ENCODE results near the gene SYNE3. TPM values are rescaled to one million over a fixed set of nuclear protein-coding genes. Genes with fewer than 3 reads are reported as not detected.

Gene SYNE3
- total and polyA plus RNA-seq, 10 of the 15 experiments (the other 5 are each of a cell fraction or from before 2014, with no cell fraction given) = 1.4 to 44.1 (median 13.4) TPM

DNA sequence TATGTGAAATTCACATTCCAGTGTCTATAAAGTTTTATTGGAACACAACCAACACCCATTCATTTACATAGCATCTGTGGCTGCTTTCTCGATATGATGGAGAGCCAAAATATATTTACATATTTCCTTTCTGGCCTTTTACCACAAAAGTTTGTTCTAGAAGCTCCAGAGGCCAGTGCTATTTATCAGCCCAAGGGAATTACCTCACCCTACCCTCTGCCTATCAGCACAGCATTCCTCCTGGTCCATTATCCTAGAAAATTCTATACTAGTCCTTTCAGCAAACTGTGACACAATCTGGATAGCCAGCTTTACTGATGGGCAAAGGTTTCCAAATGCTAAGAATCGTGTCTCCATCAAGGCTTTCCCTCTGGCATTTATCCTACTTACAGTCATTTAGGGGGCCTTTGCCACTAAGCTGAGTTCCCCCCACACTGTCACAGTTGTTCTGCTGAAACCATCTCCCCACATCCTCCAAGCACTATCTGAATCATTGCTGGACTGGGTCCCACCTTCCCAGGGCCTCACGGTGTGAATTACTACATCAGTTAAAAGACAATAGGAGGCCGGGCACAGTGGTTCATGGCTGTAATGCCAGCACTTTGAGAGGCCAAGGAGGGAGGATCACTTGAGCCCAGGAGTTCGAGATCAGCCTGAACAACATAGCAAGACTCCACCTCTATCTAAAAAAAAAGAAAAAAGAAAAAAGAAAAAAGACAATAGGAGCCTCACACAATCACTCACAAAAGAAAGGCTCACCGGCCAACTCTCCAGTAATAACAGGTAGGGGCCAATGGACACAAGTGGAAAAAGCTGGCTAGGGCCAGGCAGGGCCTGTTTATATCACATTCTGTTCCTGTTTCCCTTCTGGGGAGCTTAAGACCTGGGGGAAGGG lies 12.1 kb downstream of the SYNE3 start (continued):
- TF ChIP-seq, protein P1, sequence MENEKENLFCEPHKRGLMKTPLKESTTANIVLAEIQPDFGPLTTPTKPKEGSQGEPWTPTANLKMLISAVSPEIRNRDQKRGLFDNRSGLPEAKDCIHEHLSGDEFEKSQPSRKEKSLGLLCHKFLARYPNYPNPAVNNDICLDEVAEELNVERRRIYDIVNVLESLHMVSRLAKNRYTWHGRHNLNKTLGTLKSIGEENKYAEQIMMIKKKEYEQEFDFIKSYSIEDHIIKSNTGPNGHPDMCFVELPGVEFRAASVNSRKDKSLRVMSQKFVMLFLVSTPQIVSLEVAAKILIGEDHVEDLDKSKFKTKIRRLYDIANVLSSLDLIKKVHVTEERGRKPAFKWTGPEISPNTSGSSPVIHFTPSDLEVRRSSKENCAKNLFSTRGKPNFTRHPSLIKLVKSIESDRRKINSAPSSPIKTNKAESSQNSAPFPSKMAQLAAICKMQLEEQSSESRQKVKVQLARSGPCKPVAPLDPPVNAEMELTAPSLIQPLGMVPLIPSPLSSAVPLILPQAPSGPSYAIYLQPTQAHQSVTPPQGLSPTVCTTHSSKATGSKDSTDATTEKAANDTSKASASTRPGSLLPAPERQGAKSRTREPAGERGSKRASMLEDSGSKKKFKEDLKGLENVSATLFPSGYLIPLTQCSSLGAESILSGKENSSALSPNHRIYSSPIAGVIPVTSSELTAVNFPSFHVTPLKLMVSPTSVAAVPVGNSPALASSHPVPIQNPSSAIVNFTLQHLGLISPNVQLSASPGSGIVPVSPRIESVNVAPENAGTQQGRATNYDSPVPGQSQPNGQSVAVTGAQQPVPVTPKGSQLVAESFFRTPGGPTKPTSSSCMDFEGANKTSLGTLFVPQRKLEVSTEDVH (IDR thresholded peaks at IDR 0.05; ENCODE audit: low read depth, partially characterized antibody) = no peak
- peak; percentile 93 for TF ChIP-seq ZNF384 (IDR thresholded peaks at IDR 0.05; ENCODE audit: borderline replicate concordance, low read depth, low read length)
- TF ChIP-seq NFYB (IDR thresholded peaks at IDR 0.05; ENCODE audit: insufficient read depth, low read depth, low read length) = no peak
- TF ChIP-seq TCF7 (IDR thresholded peaks at IDR 0.05; ENCODE audit: borderline replicate concordance) = no peak
- no peak for TF ChIP-seq ZBED1 (IDR thresholded peaks at IDR 0.05; ENCODE audit: borderline replicate concordance)
- peak in 1 of 2 experiments; percentile 50; a peak in 2 of 4 replicates for TF ChIP-seq BHLHE40 (IDR thresholded peaks at IDR 0.05; ENCODE audit: borderline replicate concordance in 1 of 2, low read depth in 2 of 2, low read length in 1 of 2)
- TF ChIP-seq MTA3 (IDR thresholded peaks at IDR 0.05; ENCODE audit: borderline replicate concordance, low read length) = peak; percentile 58; the same call in 1 of the 2 replicates
- TF ChIP-seq ZNF274 (IDR thresholded peaks at IDR 0.05; ENCODE audit: insufficient read depth, insufficient read length) = no peak
- no peak for TF ChIP-seq SREBF1 (IDR thresholded peaks at IDR 0.05; ENCODE audit: low read length)
- peak; percentile 39; the same call in 1 of the 2 replicates for TF ChIP-seq BCL11A (IDR thresholded peaks at IDR 0.05; ENCODE audit: low read depth, low read length)
- TF ChIP-seq RCOR1 (conservative IDR thresholded peaks at IDR 0.05; ENCODE audit: low read depth, low read length) = 0 out of 2 replicates have a peak, but pooled peaks have one; percentile 36
- no peak for TF ChIP-seq STAT1 (conservative IDR thresholded peaks at IDR 0.05)
- no peak for TF ChIP-seq SUPT20H (IDR thresholded peaks at IDR 0.05; ENCODE audit: borderline replicate concordance, control insufficient read depth, low read depth, low read length)
- TF ChIP-seq RB1 (IDR thresholded peaks at IDR 0.05; ENCODE audit: borderline replicate concordance) = no peak
- TF ChIP-seq POLR2AphosphoS2 (IDR thresholded peaks at IDR 0.05; ENCODE audit: low read depth, low read length) = no peak
- TF ChIP-seq ZNF207 (IDR thresholded peaks at IDR 0.05; ENCODE audit: borderline replicate concordance) = no peak
- peak; percentile 84 for TF ChIP-seq JUNB (IDR thresholded peaks at IDR 0.05)
- TF ChIP-seq DPF2 (IDR thresholded peaks at IDR 0.05) = peak; percentile 83
- peak; percentile 94 for TF ChIP-seq POU2F2 (IDR thresholded peaks at IDR 0.05; ENCODE audit: borderline replicate concordance, low read depth, low read length)
- no peak for TF ChIP-seq MYC (IDR thresholded peaks at IDR 0.05; ENCODE audit: insufficient read depth, insufficient read length, insufficient replicate concordance, low read length, severe bottlenecking)
- TF ChIP-seq SMC3 (IDR thresholded peaks at IDR 0.05; ENCODE audit: borderline replicate concordance, low read length) = no peak; the same call in 1 of the 2 replicates
- TF ChIP-seq, protein P2, sequence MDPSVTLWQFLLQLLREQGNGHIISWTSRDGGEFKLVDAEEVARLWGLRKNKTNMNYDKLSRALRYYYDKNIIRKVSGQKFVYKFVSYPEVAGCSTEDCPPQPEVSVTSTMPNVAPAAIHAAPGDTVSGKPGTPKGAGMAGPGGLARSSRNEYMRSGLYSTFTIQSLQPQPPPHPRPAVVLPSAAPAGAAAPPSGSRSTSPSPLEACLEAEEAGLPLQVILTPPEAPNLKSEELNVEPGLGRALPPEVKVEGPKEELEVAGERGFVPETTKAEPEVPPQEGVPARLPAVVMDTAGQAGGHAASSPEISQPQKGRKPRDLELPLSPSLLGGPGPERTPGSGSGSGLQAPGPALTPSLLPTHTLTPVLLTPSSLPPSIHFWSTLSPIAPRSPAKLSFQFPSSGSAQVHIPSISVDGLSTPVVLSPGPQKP (IDR thresholded peaks at IDR 0.05; ENCODE audit: low read depth, low read length) = no peak
- no peak for TF ChIP-seq HCFC1 (IDR thresholded peaks at IDR 0.05; ENCODE audit: low read length)
- TF ChIP-seq, protein P3, sequence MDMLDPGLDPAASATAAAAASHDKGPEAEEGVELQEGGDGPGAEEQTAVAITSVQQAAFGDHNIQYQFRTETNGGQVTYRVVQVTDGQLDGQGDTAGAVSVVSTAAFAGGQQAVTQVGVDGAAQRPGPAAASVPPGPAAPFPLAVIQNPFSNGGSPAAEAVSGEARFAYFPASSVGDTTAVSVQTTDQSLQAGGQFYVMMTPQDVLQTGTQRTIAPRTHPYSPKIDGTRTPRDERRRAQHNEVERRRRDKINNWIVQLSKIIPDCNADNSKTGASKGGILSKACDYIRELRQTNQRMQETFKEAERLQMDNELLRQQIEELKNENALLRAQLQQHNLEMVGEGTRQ (IDR thresholded peaks at IDR 0.05; ENCODE audit: borderline replicate concordance, low read depth, low read length) = no peak
- TF ChIP-seq GABPA (IDR thresholded peaks at IDR 0.05; ENCODE audit: low read depth) = no peak
- no peak for TF ChIP-seq NR2C2 (IDR thresholded peaks at IDR 0.05; ENCODE audit: borderline replicate concordance, control insufficient read depth, insufficient read length, low read depth)
- TF ChIP-seq FOXM1 (IDR thresholded peaks at IDR 0.05; ENCODE audit: low read depth, low read length) = no peak; the same call in 1 of the 2 replicates

Measured in GM12878 (cell line).